Skeletal muscle satellite cell (primary cell): ENCODE data around the gene VPS41.

Source experiments
- H3K27me3 ChIP-seq: 2 replicates; pipeline ENCODE4 v1.7.0; 2013; ENCODE audit warnings: low read length; ENCODE audit not compliant: control insufficient read depth, insufficient read depth
- H3K36me3 ChIP-seq: 2 replicates; pipeline ENCODE4 v1.7.0; 2013; ENCODE audit warnings: mild to moderate bottlenecking, control low read depth, low read length; ENCODE audit not compliant: insufficient read depth
- H3K4me1 ChIP-seq: 2 replicates; pipeline ENCODE4 v1.7.0; 2013; ENCODE audit warnings: low read length; ENCODE audit not compliant: control insufficient read depth, insufficient read depth
- H3K4me2 ChIP-seq: 2 replicates; pipeline ENCODE4 v1.7.0; 2013; ENCODE audit warnings: mild to moderate bottlenecking, low read length
- H3K4me3 ChIP-seq: 2 replicates; pipeline ENCODE4 v1.7.0; 2013; ENCODE audit warnings: low read length
- H3K9ac ChIP-seq: 2 replicates; pipeline ENCODE4 v1.7.0; 2013; ENCODE audit warnings: mild to moderate bottlenecking, low read depth, low read length, moderate library complexity
- H3K9me3 ChIP-seq: replicated peaks from 2 replicates; pipeline ENCODE4 v1.7.0; 2013; ENCODE audit warnings: mild to moderate bottlenecking, control low read depth, low read length

Gene VPS41

GRCh38 chr7:38681882-38682281, 227.1 kb downstream of the VPS41 start:
- no peak overlapping the region for H3K4me3 ChIP-seq

GRCh38 chr7:38679419-38679818, 229.6 kb downstream of the VPS41 start:
- no peak overlapping the region for H3K4me2 ChIP-seq

More at GRCh38 chr7:38681882-38682281, 227.1 kb downstream of the VPS41 start:
- Histone ChIP-seq H3K9ac (no peak overlapping the region), H3K4me2 (no peak overlapping the region), H3K36me3 (no peaks in the 10 kb centered on the region), H3K27me3 (no peaks in the 10 kb centered on the region), H3K4me1 (peaks cover 5% of the 10 kb centered on the region), H3K9me3 (no peaks in the 10 kb centered on the region)

GRCh38 chr7:38678698-38679054, 230.3 kb downstream of the VPS41 start:
- Histone ChIP-seq H3K4me3 (no peak overlapping the region), H3K4me2 (no peak overlapping the region), H3K4me1 (peaks cover 15% of the 10 kb centered on the region), H3K27me3 (no peaks in the 10 kb centered on the region), H3K9me3 (no peaks in the 10 kb centered on the region), H3K9ac (no peak overlapping the region), H3K36me3 (no peaks in the 10 kb centered on the region)

More at GRCh38 chr7:38679419-38679818, 229.6 kb downstream of the VPS41 start:
- Histone ChIP-seq H3K9me3 (no peaks in the 10 kb centered on the region), H3K36me3 (no peaks in the 10 kb centered on the region), H3K9ac (no peak overlapping the region), H3K4me1 (peaks cover 8% of the 10 kb centered on the region), H3K27me3 (no peaks in the 10 kb centered on the region), H3K4me3 (no peak overlapping the region)

- Histone ChIP-seq H3K4me3 (no peak overlapping the region), H3K4me2 (no peak overlapping the region), H3K9me3 (no peaks in the 10 kb centered on the region), H3K36me3 (no peaks in the 10 kb centered on the region), H3K27me3 (no peaks in the 10 kb centered on the region), H3K9ac (no peak overlapping the region), H3K4me1 (peaks cover 19% of the 10 kb centered on the region)
Measured at GRCh38 chr7:38677981-38678697, 230.9 kb downstream of the VPS41 start.

DNA sequence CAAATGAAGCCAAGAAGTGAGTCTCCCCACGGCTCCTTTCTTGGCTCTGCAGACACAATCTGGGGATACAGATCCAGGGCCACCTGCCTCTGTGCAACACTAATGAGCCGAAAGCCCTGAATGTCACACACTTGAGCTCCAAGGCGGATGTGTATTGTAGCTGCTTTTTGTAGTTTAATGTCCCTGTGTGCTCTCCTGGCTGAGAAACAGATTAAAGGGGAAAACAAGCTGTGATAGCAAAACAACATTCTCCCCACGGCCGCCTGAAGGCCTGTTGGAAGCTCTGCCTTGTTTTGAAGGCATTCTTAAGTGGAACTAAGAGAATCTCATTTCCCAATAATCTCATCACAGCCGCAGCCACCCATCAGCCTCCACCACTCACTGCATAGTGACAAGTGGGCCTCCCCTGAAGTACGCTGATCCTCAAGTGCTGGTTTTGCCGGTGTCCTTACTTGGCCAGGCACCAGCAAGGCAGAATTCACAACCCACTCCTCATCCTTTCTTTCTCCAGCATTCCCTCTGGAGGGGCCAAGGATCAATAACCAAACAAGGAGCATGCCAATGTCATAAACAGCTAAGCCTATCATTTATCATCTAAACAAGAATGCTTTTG, 233.4 kb downstream of the VPS41 start:
- Histone ChIP-seq H3K4me1 (peaks cover 19% of the 10 kb centered on the region), H3K4me3 (no peak overlapping the region), H3K4me2 (no peak overlapping the region), H3K9me3 (no peaks in the 10 kb centered on the region), H3K36me3 (no peaks in the 10 kb centered on the region), H3K27me3 (no peaks in the 10 kb centered on the region), H3K9ac (no peak overlapping the region)

DNA sequence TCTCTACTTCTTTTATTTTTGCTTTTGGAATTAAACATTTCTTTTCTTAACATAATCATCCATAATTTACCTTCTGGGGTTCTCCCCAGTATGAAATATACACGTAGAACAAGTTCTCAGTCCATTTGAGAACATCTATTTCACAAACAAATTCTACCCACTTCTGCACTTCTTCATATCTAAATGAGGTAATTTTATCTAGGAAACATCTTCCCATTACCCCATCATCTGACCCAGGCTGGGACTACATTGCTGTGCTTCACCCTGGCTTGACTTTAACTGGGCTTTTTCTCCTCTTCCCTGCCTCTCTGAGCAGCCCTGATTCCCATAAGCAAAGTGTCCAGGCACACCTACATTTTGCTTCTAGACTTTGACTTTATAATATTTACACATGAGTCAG, 234.5 kb downstream of the VPS41 start:
- peaks cover 14% of the 10 kb centered on the region for H3K4me1 ChIP-seq
- no peak overlapping the region for H3K9ac ChIP-seq
- no peaks in the 10 kb centered on the region for H3K9me3 ChIP-seq
- H3K36me3 ChIP-seq: no peaks in the 10 kb centered on the region
- no peak overlapping the region for H3K4me2 ChIP-seq
- H3K27me3 ChIP-seq: no peaks in the 10 kb centered on the region
- H3K4me3 ChIP-seq: no peak overlapping the region

DNA sequence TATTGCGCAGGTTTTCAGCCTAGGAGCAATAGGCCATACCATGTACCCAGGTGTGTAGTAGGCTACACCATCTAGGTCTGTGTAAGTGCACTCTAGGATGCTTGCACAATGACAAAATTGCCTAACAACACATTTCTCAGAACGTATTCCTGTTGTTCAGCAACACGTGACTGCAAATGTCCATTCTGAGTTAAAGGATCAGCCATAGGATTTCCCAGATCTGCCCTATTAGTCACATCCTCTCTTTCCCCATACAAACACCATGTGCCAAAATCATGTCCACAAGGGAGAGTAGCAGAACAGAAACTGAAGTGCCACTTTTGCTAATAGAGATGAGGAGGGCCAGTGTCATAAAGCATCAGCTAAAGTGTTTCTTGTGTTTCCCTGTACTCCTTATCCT, 235.2 kb downstream of the VPS41 start:
- H3K4me1 ChIP-seq: peaks cover 14% of the 10 kb centered on the region

More for the DNA sequence above, 235.2 kb downstream of the VPS41 start:
- Histone ChIP-seq H3K27me3 (no peaks in the 10 kb centered on the region), H3K4me2 (peak overlapping the region; percentile 34), H3K4me3 (no peak overlapping the region), H3K9me3 (no peaks in the 10 kb centered on the region), H3K36me3 (no peaks in the 10 kb centered on the region), H3K9ac (no peak overlapping the region)
